HCT116 (cell line): ENCODE results near the gene CMTM8. TPM values are rescaled to one million over a fixed set of nuclear protein-coding genes. Genes with fewer than 3 reads are reported as not detected.

Source experiments
- ATAC-seq: fragments of 200-7000 bp; cut with Tn5 transposase; 2 replicates; pipeline ENCODE4 v1.9.1; 2020; ENCODE audit warnings: mild to moderate bottlenecking, moderate library complexity
- BruUV-seq: library from RNA; stranded (reverse); fragments of 400-500 nt; replicated peaks from 2 replicates; lab custom pipeline; 2021; lab: Mats Ljungman, UMichigan
- CTCF ChIA-PET: fragments of 300-600 bp; sonication (Branson Sonifier 250); formaldehyde crosslinking; loops from one replicate; lab custom pipeline; 2021; ENCODE audit warnings: antibody characterized with exemption; lab: Charles Lee
- POLR2A ChIA-PET: fragments of 300-600, 350-600 bp; sonication (Branson Sonifier 250); formaldehyde crosslinking; loops from one replicate; lab custom pipeline; 2021; ENCODE audit warnings: antibody characterized with exemption; lab: Charles Lee
- RAD21 ChIA-PET, 2 experiments: fragments of 300-600 bp; sonication (Branson Sonifier 250); formaldehyde crosslinking; loops; one replicate each; lab custom pipeline; 2023; ENCODE audit warnings: low total read pairs in 2 of 2; ENCODE audit not compliant: uncharacterized antibody in 2 of 2, unreplicated experiment in 2 of 2, low non-redundant PET in 1 of 2; lab: Charles Lee
- DNase-seq: peaks from one replicate; pipeline ENCODE4 v3.0.0-alpha.2; 2010; ENCODE audit warnings: low read depth, low spot score
- H2AFZ ChIP-seq: fragments of 200-600 bp; shearing (Covaris generic), sonication (generic); 2 replicates; pipeline ENCODE4 v1.6.1; 2017; ENCODE audit warnings: low read depth, mixed run types, mixed read lengths, antibody characterized with exemption, low read length; ENCODE audit not compliant: poor library complexity, severe bottlenecking
- H3K27ac ChIP-seq: 2 replicates; pipeline ENCODE4 v1.5.1; 2012; ENCODE audit warnings: low read depth, low read length
- H3K27me3 ChIP-seq: fragments of 200-600 bp; sonication (generic); 2 replicates; pipeline ENCODE4 v1.6.1; 2016; ENCODE audit warnings: mixed run types, low read length, mixed read lengths; ENCODE audit not compliant: insufficient read depth
- H3K36me3 ChIP-seq, 2 experiments: fragments of 200-500 bp in 1 of 2; fragments of 200-600 bp in 1 of 2; sonication (Bioruptor generic) in 1 of 2; sonication (generic) in 1 of 2; 2 replicates each; pipeline versions ENCODE4 v1.5.1 to v1.6.1; 2014 to 2016; ENCODE audit warnings: low read length in 2 of 2, inconsistent platforms in 1 of 2, mixed read lengths in 1 of 2, mixed run types in 1 of 2; ENCODE audit not compliant: insufficient read depth in 2 of 2, control insufficient read depth in 1 of 2
- H3K4me1 ChIP-seq, 2 experiments: fragments of 200-600 bp in 1 of 2; sonication (generic) in 1 of 2; 2 replicates each; pipeline versions ENCODE4 v1.5.1 to v1.6.1; 2012 to 2017; ENCODE audit warnings: low read length in 2 of 2, inconsistent platforms in 1 of 2, mild to moderate bottlenecking in 1 of 2, mixed read lengths in 1 of 2, mixed run types in 1 of 2, moderate library complexity in 1 of 2; ENCODE audit not compliant: insufficient read depth in 2 of 2, control insufficient read depth in 1 of 2
- H3K4me2 ChIP-seq: fragments of 200-600 bp; sonication (generic); 2 replicates; pipeline ENCODE4 v1.6.1; 2017; ENCODE audit warnings: mixed run types, low read length, mixed read lengths
- H3K4me3 ChIP-seq, 2 experiments: fragments of 200-600 bp in 1 of 2; sonication (generic) in 1 of 2; replicated peaks in 1 of 2; 2 replicates each; pipeline ENCODE4 v1.5.1; 2011 to 2016; ENCODE audit warnings: low read length in 2 of 2, control low read depth in 1 of 2, low read depth in 1 of 2, mild to moderate bottlenecking in 1 of 2, mixed read lengths in 1 of 2, mixed run types in 1 of 2
- H3K79me2 ChIP-seq: fragments of 200-600 bp; sonication (generic); 2 replicates; pipeline ENCODE4 v1.6.1; 2017; ENCODE audit warnings: mild to moderate bottlenecking, mixed run types, low read length, moderate library complexity, mixed read lengths; ENCODE audit not compliant: insufficient read depth
- H3K9ac ChIP-seq: fragments of 200-600 bp; sonication (generic); 2 replicates; pipeline ENCODE4 v1.6.1; 2016; ENCODE audit warnings: low read length, mixed read lengths
- H3K9me2 ChIP-seq: fragments of 200-600 bp; sonication (generic), shearing (Covaris generic); 2 replicates; pipeline ENCODE4 v1.6.1; 2017; ENCODE audit warnings: mixed run types, mild to moderate bottlenecking, moderate library complexity; ENCODE audit not compliant: insufficient read depth
- H3K9me3 ChIP-seq, 2 experiments: fragments of 200-500 bp in 1 of 2; fragments of 200-600 bp in 1 of 2; sonication (Bioruptor generic) in 1 of 2; sonication (generic) in 1 of 2; 2 replicates each; pipeline ENCODE4 v1.6.1; 2014 to 2017; ENCODE audit warnings: low read length in 2 of 2, mixed read lengths in 2 of 2, inconsistent platforms in 1 of 2, low read depth in 1 of 2, mild to moderate bottlenecking in 1 of 2, mixed run types in 1 of 2, moderate library complexity in 1 of 2; ENCODE audit not compliant: control insufficient read depth in 1 of 2, insufficient read depth in 1 of 2
- H4K20me1 ChIP-seq: fragments of 200-600 bp; sonication (generic), shearing (Covaris generic); 2 replicates; pipeline ENCODE4 v1.6.1; 2017; ENCODE audit warnings: mixed run types, mild to moderate bottlenecking, moderate library complexity; ENCODE audit not compliant: insufficient read depth
- CBX3 ChIP-seq: IDR thresholded peaks from 2 replicates; pipeline ENCODE4 v1.6.1; 2012; ENCODE audit warnings: low read depth
- CEBPB ChIP-seq: IDR thresholded peaks from 2 replicates; pipeline ENCODE4 v1.6.1; 2012; ENCODE audit warnings: low read depth
- CTCF ChIP-seq, 3 experiments: fragments of 200-600 bp in 1 of 3; sonication (generic) in 1 of 3; IDR thresholded peaks in 2 of 3; conservative IDR thresholded peaks in 1 of 3; 2 replicates each; pipeline ENCODE4 v1.5.1; 2012 to 2017; ENCODE audit warnings: low read depth in 2 of 3, low read length in 2 of 3, antibody characterized with exemption in 1 of 3, borderline replicate concordance in 1 of 3, control low read depth in 1 of 3, mild to moderate bottlenecking in 1 of 3, mixed read lengths in 1 of 3, mixed run types in 1 of 3, moderate library complexity in 1 of 3; ENCODE audit not compliant: insufficient read depth in 1 of 3
- EGR1 ChIP-seq: IDR thresholded peaks from 2 replicates; pipeline ENCODE4 v1.6.1; 2012; ENCODE audit warnings: low read depth
- ELF1 ChIP-seq: IDR thresholded peaks from 2 replicates; pipeline ENCODE4 v1.6.1; 2012; ENCODE audit warnings: low read depth, borderline replicate concordance
- JUND ChIP-seq: IDR thresholded peaks from 2 replicates; pipeline ENCODE4 v1.6.1; 2012
- MAX ChIP-seq: IDR thresholded peaks from 2 replicates; pipeline ENCODE4 v1.6.1; 2012
- POLR2A ChIP-seq: IDR thresholded peaks from 2 replicates; pipeline ENCODE4 v1.7.0; 2011; ENCODE audit warnings: borderline replicate concordance; ENCODE audit not compliant: insufficient read depth, insufficient read length; ENCODE audit errors: extremely low read depth
- RAD21 ChIP-seq: IDR thresholded peaks from 2 replicates; pipeline ENCODE4 v1.6.1; 2012; ENCODE audit warnings: low read depth, mild to moderate bottlenecking
- REST ChIP-seq: IDR thresholded peaks from 2 replicates; pipeline ENCODE4 v1.6.1; 2012; ENCODE audit warnings: low read depth
- SP1 ChIP-seq: IDR thresholded peaks from 2 replicates; pipeline ENCODE4 v1.6.1; 2012; ENCODE audit warnings: low read depth
- SRF ChIP-seq: IDR thresholded peaks from 2 replicates; pipeline ENCODE4 v1.6.1; 2012; ENCODE audit warnings: low read depth
- TCF7L2 ChIP-seq: IDR thresholded peaks from 2 replicates; pipeline ENCODE4 v1.7.0; 2011; ENCODE audit warnings: borderline replicate concordance, inconsistent platforms; ENCODE audit not compliant: insufficient read depth, insufficient read length; ENCODE audit errors: extremely low read depth
- YY1 ChIP-seq: IDR thresholded peaks from 2 replicates; pipeline ENCODE4 v1.6.1; 2011; ENCODE audit warnings: low read length, low read depth, moderate library complexity, mild to moderate bottlenecking; ENCODE audit not compliant: insufficient replicate concordance; ENCODE audit errors: extremely low read depth
- ZBTB33 ChIP-seq: IDR thresholded peaks from 2 replicates; pipeline ENCODE4 v1.6.1; 2011; ENCODE audit warnings: mild to moderate bottlenecking, low read length, moderate library complexity; ENCODE audit not compliant: insufficient replicate concordance; ENCODE audit errors: extremely low read depth
- ZNF274 ChIP-seq: fragments of 200-500 bp; sonication (Bioruptor generic); IDR thresholded peaks from 2 replicates; pipeline ENCODE4 v1.6.1; 2014; ENCODE audit warnings: mild to moderate bottlenecking, low read depth, low read length, inconsistent platforms
- intact Hi-C: fragments of 100-400 bp; cut with micrococcal nuclease; formaldehyde crosslinking; loops from 2 replicates; pipeline ENCODE4 v1.10.0; 2022
- total RNA-seq: library from RNA; stranded (reverse); gene quantifications from one replicate; pipeline ENCODE4 v1.2.1, GENCODE V29; 2021; ENCODE audit not compliant: unreplicated experiment

CMTM8 gene
- total RNA-seq, 1 experiment from 2014 or later = 19.4 TPM

GRCh38 chr3:32305361-32305876 lies 66.9 kb downstream of the CMTM8 start:
- peaks cover 40% of the 10 kb centered on the region; the same call in 1 of the 2 replicates for H3K79me2 ChIP-seq
- TF ChIP-seq ZNF274 = no peak
- no peak for TF ChIP-seq CTCF (IDR thresholded peaks at IDR 0.05 in 2 of 3, conservative IDR thresholded peaks at IDR 0.05 in 1 of 3; ENCODE audit: borderline replicate concordance in 1 of 3, insufficient read depth in 1 of 3, low read depth in 2 of 3, low read length in 2 of 3)
- no peak for TF ChIP-seq CBX3
- TF ChIP-seq CEBPB = no peak
- TF ChIP-seq EGR1 = no peak
- TF ChIP-seq JUND = no peak
- TF ChIP-seq MAX = no peak
- TF ChIP-seq SP1 = no peak
- no peak for TF ChIP-seq SRF
- TF ChIP-seq RAD21 = no peak
- TF ChIP-seq ELF1 = no peak
- no peak for TF ChIP-seq ZBTB33
- TF ChIP-seq REST = no peak
- no peak for TF ChIP-seq YY1
- no peak for TF ChIP-seq POLR2A
- TF ChIP-seq TCF7L2 = no peak
- ChIA-PET RAD21 (no interaction called here), POLR2A (no interaction called here), CTCF (no interaction called here)
- H3K4me1 ChIP-seq = peaks cover 0 to 3% of the 10 kb centered on the region in 2 experiments; a peak in 1 of 4 replicates
- no peak for ATAC-seq
- no TSS peak for BruUV-seq
- no peak overlapping the region for H3K9ac ChIP-seq
- H3K36me3 ChIP-seq = no peaks in the 10 kb centered on the region
- DNase-seq = no peak
- no peak overlapping the region for H3K4me3 ChIP-seq
- no peak overlapping the region for H2AFZ ChIP-seq
- H3K9me3 ChIP-seq = no peaks in the 10 kb centered on the region
- no peaks in the 10 kb centered on the region for H3K9me2 ChIP-seq
- H3K4me2 ChIP-seq = no peak overlapping the region
- no peaks in the 10 kb centered on the region for H4K20me1 ChIP-seq
- intact Hi-C loops = no loop called here
- H3K27ac ChIP-seq = no peak overlapping the region
- no peaks in the 10 kb centered on the region for H3K27me3 ChIP-seq
